Mesendoderm (in vitro differentiated cells): ENCODE measurements around the gene ZNF513. TPM values are rescaled to one million over a fixed set of nuclear protein-coding genes. Genes with fewer than 3 reads are reported as not detected.
"Not testable (repeated sequence)": the region's sequence is repeated elsewhere in the genome, so short reads cannot be mapped to it uniquely, and the experiment has no call there.

ENCODE experiments used
- DNase-seq: peaks from one replicate; pipeline ENCODE4 v3.0.0; 2013
- H2AK5ac ChIP-seq: 2 replicates; pipeline ENCODE4 v1.6.1; 2013; ENCODE audit warnings: low read length, inconsistent platforms
- H2BK120ac ChIP-seq: 2 replicates; pipeline ENCODE4 v1.6.1; 2013; ENCODE audit warnings: low read depth, mild to moderate bottlenecking, low read length, moderate library complexity, mixed read lengths
- H2BK15ac ChIP-seq: replicated peaks from 2 replicates; pipeline ENCODE4 v1.6.1; 2013; ENCODE audit warnings: low read depth, mild to moderate bottlenecking, moderate library complexity
- H2BK5ac ChIP-seq: 2 replicates; pipeline ENCODE4 v1.6.1; 2013; ENCODE audit warnings: low read length, inconsistent platforms
- H3K18ac ChIP-seq: 2 replicates; pipeline ENCODE4 v1.6.1; 2013; ENCODE audit warnings: mild to moderate bottlenecking, low read length, mixed read lengths
- H3K23ac ChIP-seq: one replicate; pipeline ENCODE4 v1.6.1; 2013; ENCODE audit warnings: low read length
- H3K27ac ChIP-seq: 2 replicates; pipeline ENCODE4 v1.5.1; 2013; ENCODE audit warnings: low read depth, mild to moderate bottlenecking, inconsistent platforms, low read length, moderate library complexity
- H3K27me3 ChIP-seq: 2 replicates; pipeline ENCODE4 v1.6.1; 2013; ENCODE audit warnings: low read length, control low read depth, mild to moderate bottlenecking, inconsistent platforms; ENCODE audit not compliant: insufficient read depth, poor library complexity
- H3K36me3 ChIP-seq: 2 replicates; pipeline ENCODE4 v1.6.1; 2013; ENCODE audit warnings: low read length, inconsistent platforms; ENCODE audit not compliant: control insufficient read depth, insufficient read depth
- H3K4ac ChIP-seq: one replicate; pipeline ENCODE4 v1.6.1; 2013; ENCODE audit warnings: low read depth, mild to moderate bottlenecking, low read length, moderate library complexity
- H3K4me1 ChIP-seq: 2 replicates; pipeline ENCODE4 v1.6.1; 2013; ENCODE audit warnings: low read depth, low read length, inconsistent platforms; ENCODE audit not compliant: control insufficient read depth
- H3K4me2 ChIP-seq: 2 replicates; pipeline ENCODE4 v1.6.1; 2013; ENCODE audit warnings: low read length
- H3K4me3 ChIP-seq: 2 replicates; pipeline ENCODE4 v1.5.1; 2013; ENCODE audit warnings: mild to moderate bottlenecking, low read length
- H3K56ac ChIP-seq: one replicate; pipeline ENCODE4 v1.6.1; 2013; ENCODE audit warnings: low read length
- H3K79me1 ChIP-seq: 2 replicates; pipeline ENCODE4 v1.6.1; 2013; ENCODE audit warnings: low read length, inconsistent platforms
- H3K79me2 ChIP-seq: 2 replicates; pipeline ENCODE4 v1.6.1; 2013; ENCODE audit warnings: mild to moderate bottlenecking, low read length; ENCODE audit not compliant: control insufficient read depth, insufficient read depth
- H3K9ac ChIP-seq: 2 replicates; pipeline ENCODE4 v1.6.1; 2013; ENCODE audit warnings: low read length, inconsistent platforms
- H4K5ac ChIP-seq: one replicate; pipeline ENCODE4 v1.6.1; 2013; ENCODE audit warnings: low read length
- H4K8ac ChIP-seq: one replicate; pipeline ENCODE4 v1.6.1; 2013; ENCODE audit warnings: low read depth, mild to moderate bottlenecking, control low read depth, low read length, moderate library complexity
- WGBS: extraction: QIAGEN DNeasy Blood & Tissue Kit; methylation state at CpG from one replicate; pipeline ENCODE4 v1.1.7; 2013; ENCODE audit warnings: low lambda C conversion rate, missing lambda C conversion rate; ENCODE audit not compliant: insufficient coverage; ENCODE audit errors: extremely low coverage; 5-methylcytosine and 5-hydroxymethylcytosine counted together
- polyA plus RNA-seq, 2 experiments: library from polyadenylated mRNA; stranded (reverse); fragments of 200-250 nt; gene quantifications; one replicate each; pipeline ENCODE4 v1.2.3, GENCODE V29; 2013

Gene ZNF513
- polyA plus RNA-seq (2013, experiment 1 of 2), result 12.7 TPM
- 11.8 TPM for polyA plus RNA-seq (2013, experiment 2 of 2)

GRCh38 chr2:27380626-27381545 lies at the start of gene ZNF513:
TSS of gene ZNF513 (minus strand) at chr2:27380734. CDS start at chr2:27380526, 208 bp downstream.
- H2AK5ac ChIP-seq, result no peak within 1 kb of the TSS
- peak within 1 kb of the TSS; percentile 75 for H3K4me2 ChIP-seq
- H3K18ac ChIP-seq, result peak within 1 kb of the TSS; percentile 78
- H4K5ac ChIP-seq, result peak within 1 kb of the TSS; percentile 21
- peak; percentile 98 for DNase-seq
- H2BK120ac ChIP-seq, result no peak within 1 kb of the TSS
- H3K9ac ChIP-seq, result peak within 1 kb of the TSS; percentile 72
- H3K79me1 ChIP-seq, result peaks cover 10% of the 10 kb centered on the region
- peak within 1 kb of the TSS; percentile 19 for H3K4me3 ChIP-seq
- H3K23ac ChIP-seq, result no peak within 1 kb of the TSS
- H3K27me3 ChIP-seq, result no peaks in the 10 kb centered on the region
- H3K4me1 ChIP-seq, result no peaks in the 10 kb centered on the region
- H2BK5ac ChIP-seq, result peak within 1 kb of the TSS; percentile 35
- peak within 1 kb of the TSS; percentile 75 for H3K4ac ChIP-seq
- H4K8ac ChIP-seq, result no peak within 1 kb of the TSS
- no peak within 1 kb of the TSS for H2BK15ac ChIP-seq
- peak within 1 kb of the TSS; percentile 97 for H3K27ac ChIP-seq
- H3K56ac ChIP-seq, result peak within 1 kb of the TSS; percentile 91
- peaks cover 32% of the 10 kb centered on the region for H3K36me3 ChIP-seq
- peaks cover 8% of the 10 kb centered on the region for H3K79me2 ChIP-seq
- WGBS, result no CpG with 5 or more reads among the region's 67 CpGs

- H3K27ac ChIP-seq, result peak overlapping the region; percentile 98
- peak overlapping the region; percentile 82 for H3K4me2 ChIP-seq
- peak overlapping the region; percentile 91 for H3K9ac ChIP-seq
- H2BK5ac ChIP-seq, result no peak overlapping the region
- H2AK5ac ChIP-seq, result no peak overlapping the region
- no peak overlapping the region for H4K5ac ChIP-seq
- H4K8ac ChIP-seq, result peak overlapping the region; percentile 91
- peak overlapping the region; percentile 66 for H2BK120ac ChIP-seq
- H2BK15ac ChIP-seq, result no peak overlapping the region
- no peaks in the 10 kb centered on the region for H3K27me3 ChIP-seq
- H3K56ac ChIP-seq, result peak overlapping the region; percentile 96
- H3K79me2 ChIP-seq, result peaks cover 28% of the 10 kb centered on the region
- H3K23ac ChIP-seq, result peak overlapping the region; percentile 29
- H3K4ac ChIP-seq, result peak overlapping the region; percentile 89
- H3K18ac ChIP-seq, result peak overlapping the region; percentile 97
- H3K4me3 ChIP-seq, result peak overlapping the region; percentile 77
- peaks cover under 1% of the 10 kb centered on the region for H3K36me3 ChIP-seq
- peaks cover 5% of the 10 kb centered on the region for H3K79me1 ChIP-seq
- peaks cover 2% of the 10 kb centered on the region for H3K4me1 ChIP-seq
- peak; percentile 92 for DNase-seq
- WGBS, result no CpG with 5 or more reads among the region's 51 CpGs
These were observed 48.5 kb upstream of the ZNF513 start for GRCh38 chr2:27428978-27429541.

GRCh38 chr2:27428213-27428977 lies 47.9 kb upstream of the ZNF513 start, which contains the start of gene NRBP1:
TSS of gene NRBP1 (plus strand) at chr2:27428631. CDS start at chr2:27433274, 4,643 bp downstream.
- peak within 1 kb of the TSS; percentile 82 for H3K4me2 ChIP-seq
- H3K4ac ChIP-seq, result peak within 1 kb of the TSS; percentile 89
- no peaks in the 10 kb centered on the region for H3K27me3 ChIP-seq
- peak within 1 kb of the TSS; percentile 99 for H3K27ac ChIP-seq
- peak; percentile 95 for DNase-seq
- peak within 1 kb of the TSS; percentile 66 for H2BK120ac ChIP-seq
- H2AK5ac ChIP-seq, result no peak within 1 kb of the TSS
- no peak within 1 kb of the TSS for H4K5ac ChIP-seq
- peaks cover 5% of the 10 kb centered on the region for H3K79me1 ChIP-seq
- H3K56ac ChIP-seq, result peak within 1 kb of the TSS; percentile 96
- no peak within 1 kb of the TSS for H2BK5ac ChIP-seq
- peak within 1 kb of the TSS; percentile 77 for H3K4me3 ChIP-seq
- H3K79me2 ChIP-seq, result peaks cover 28% of the 10 kb centered on the region
- peaks cover 2% of the 10 kb centered on the region for H3K4me1 ChIP-seq
- peak within 1 kb of the TSS; percentile 97 for H3K18ac ChIP-seq
- peak within 1 kb of the TSS; percentile 91 for H3K9ac ChIP-seq
- H3K23ac ChIP-seq, result peak within 1 kb of the TSS; percentile 29
- H4K8ac ChIP-seq, result peak within 1 kb of the TSS; percentile 91
- H2BK15ac ChIP-seq, result no peak within 1 kb of the TSS
- no peaks in the 10 kb centered on the region for H3K36me3 ChIP-seq
- WGBS, result no CpG with 5 or more reads among the region's 75 CpGs

- H3K27ac ChIP-seq, result peak overlapping the region; percentile 99
- H2BK120ac ChIP-seq, result no peak overlapping the region
- no peak overlapping the region for H3K4ac ChIP-seq
- H3K4me2 ChIP-seq, result peak overlapping the region; percentile 74
- no peak overlapping the region for H4K5ac ChIP-seq
- 98% methylated on average over 3 of the region's 7 CpGs for WGBS
- no peak overlapping the region for H2BK15ac ChIP-seq
- H3K23ac ChIP-seq, result no peak overlapping the region
- no peaks in the 10 kb centered on the region for H3K36me3 ChIP-seq
- no peak overlapping the region for H2AK5ac ChIP-seq
- peak overlapping the region; percentile 88 for H3K9ac ChIP-seq
- peak overlapping the region; percentile 67 for H3K4me3 ChIP-seq
- no peak overlapping the region for H4K8ac ChIP-seq
- peak overlapping the region; percentile 92 for H3K56ac ChIP-seq
- peaks cover 28% of the 10 kb centered on the region for H3K79me2 ChIP-seq
- H3K18ac ChIP-seq, result peak overlapping the region; percentile 85
- H3K27me3 ChIP-seq, result no peaks in the 10 kb centered on the region
- peaks cover 2% of the 10 kb centered on the region for H3K79me1 ChIP-seq
- no peak for DNase-seq
- no peak overlapping the region for H2BK5ac ChIP-seq
- H3K4me1 ChIP-seq, result peaks cover 2% of the 10 kb centered on the region
These were observed 47.3 kb upstream of the ZNF513 start for GRCh38 chr2:27427863-27428212.

- not testable (repeated sequence) for H2AK5ac ChIP-seq, H3K56ac ChIP-seq, H3K23ac ChIP-seq, H3K9ac ChIP-seq, H4K5ac ChIP-seq, H4K8ac ChIP-seq, H3K4me2 ChIP-seq, H3K79me2 ChIP-seq, H3K27me3 ChIP-seq, H3K4me1 ChIP-seq, DNase-seq, H3K18ac ChIP-seq, H2BK120ac ChIP-seq, H3K79me1 ChIP-seq, H3K4ac ChIP-seq, H3K27ac ChIP-seq, H3K36me3 ChIP-seq, H2BK5ac ChIP-seq, H2BK15ac ChIP-seq, H3K4me3 ChIP-seq
- WGBS, result no CpG with 5 or more reads among the region's 10 CpGs
These were observed 44.5 kb upstream of the ZNF513 start for GRCh38 chr2:27425039-27425438.
